ENCODE measurements around the gene MAP2. TPM values are rescaled to one million over a fixed set of nuclear protein-coding genes. Genes with fewer than 3 reads are reported as not detected.
"Not testable (repeated sequence)": the region's sequence is repeated elsewhere in the genome, so short reads cannot be mapped to it uniquely, and the experiment has no call there.

MAP2 gene
- total and polyA plus RNA-seq, 10 of the 15 experiments (the other 5 are each of a cell fraction or from before 2014, with no cell fraction given) = 0.01 TPM; not detected in 9

GRCh38 chr2:209598227-209598626 lies 174.4 kb downstream of the MAP2 start:
- H4K20me1 ChIP-seq (ENCODE audit: control insufficient read depth, insufficient read depth); CTCF ChIA-PET; BruUV-seq (replicated peaks); ATAC-seq; H3K27me3 ChIP-seq (replicated peaks in 1 of 2; ENCODE audit: control insufficient read depth in 2 of 2, insufficient read depth in 2 of 2, low read length in 1 of 2); H3K27ac ChIP-seq (ENCODE audit: control insufficient read depth, insufficient read depth); RAD21 ChIA-PET (ENCODE audit: unreplicated experiment); SMC1A ChIA-PET (ENCODE audit: uncharacterized antibody, unreplicated experiment); DNase-seq (ENCODE audit: low read depth, low spot score); in situ Hi-C loops (cut with MboI); H3K9ac ChIP-seq (ENCODE audit: control insufficient read depth, insufficient read depth, low read length); H3K79me2 ChIP-seq (ENCODE audit: control insufficient read depth, insufficient read depth, low read length); FAIRE-seq; H3K4me2 ChIP-seq (ENCODE audit: control insufficient read depth, insufficient read depth); POLR2A ChIA-PET; intact Hi-C loops (cut with micrococcal nuclease; ENCODE audit: unreplicated experiment); H3K9me3 ChIP-seq (replicated peaks; ENCODE audit: control insufficient read depth, insufficient read depth, low read length); H3K4me3 ChIP-seq; H3K4me1 ChIP-seq (ENCODE audit: control insufficient read depth, insufficient read depth, low read length); H2AFZ ChIP-seq (ENCODE audit: control insufficient read depth, low read depth, low read length); H3K36me3 ChIP-seq (ENCODE audit: control insufficient read depth in 2 of 2, insufficient read depth in 2 of 2, low read length in 1 of 2): not testable (repeated sequence)
- 79% methylated on average over 4 of the region's 6 CpGs for whole genome bisulfite sequencing (ENCODE audit: insufficient coverage, insufficient replicate concordance, low lambda C conversion rate, missing lambda C conversion rate)

GRCh38 chr2:209600341-209601171 lies 176.7 kb downstream of the MAP2 start:
- DNase-seq (ENCODE audit: low read depth, low spot score) (no peak), FAIRE-seq (no peak), ATAC-seq (no peak)
- H4K20me1 ChIP-seq (ENCODE audit: control insufficient read depth, insufficient read depth) = no peaks in the 10 kb centered on the region
- H3K4me2 ChIP-seq (ENCODE audit: control insufficient read depth, insufficient read depth) = no peak overlapping the region
- ChIA-PET SMC1A (ENCODE audit: uncharacterized antibody, unreplicated experiment) (interaction anchor here (0.8 to 1.6 kb wide), 2 partner anchors 34 to 975 kb away, joined by 3 read pairs; no protein-coding TSS in a partner anchor), CTCF (no interaction called here), POLR2A (no interaction called here), RAD21 (ENCODE audit: unreplicated experiment) (interaction anchor here (0.6 kb wide), 1 partner anchor 1135 kb away, joined by 3 read pairs; no protein-coding TSS in a partner anchor)
- no TSS peak for BruUV-seq (replicated peaks)
- WGBS (ENCODE audit: insufficient coverage, insufficient replicate concordance, low lambda C conversion rate, missing lambda C conversion rate) = 37% methylated on average over 5 of the region's 5 CpGs
- H3K79me2 ChIP-seq (ENCODE audit: control insufficient read depth, insufficient read depth, low read length) = no peaks in the 10 kb centered on the region
- intact Hi-C loops (cut with micrococcal nuclease; ENCODE audit: unreplicated experiment) = no loop called here
- no peaks in the 10 kb centered on the region for H3K36me3 ChIP-seq (ENCODE audit: control insufficient read depth in 2 of 2, insufficient read depth in 2 of 2, low read length in 1 of 2)
- H3K4me3 ChIP-seq = no peak overlapping the region
- no peak overlapping the region for H3K9ac ChIP-seq (ENCODE audit: control insufficient read depth, insufficient read depth, low read length)
- no peaks in the 10 kb centered on the region for H3K4me1 ChIP-seq (ENCODE audit: control insufficient read depth, insufficient read depth, low read length)
- no peaks in the 10 kb centered on the region for H3K9me3 ChIP-seq (replicated peaks; ENCODE audit: control insufficient read depth, insufficient read depth, low read length)
- H2AFZ ChIP-seq (ENCODE audit: control insufficient read depth, low read depth, low read length) = no peak overlapping the region
- in situ Hi-C loops (cut with MboI) = no loop called here
- H3K27ac ChIP-seq (ENCODE audit: control insufficient read depth, insufficient read depth) = no peak overlapping the region
- H3K27me3 ChIP-seq (replicated peaks in 1 of 2; ENCODE audit: control insufficient read depth in 2 of 2, insufficient read depth in 2 of 2, low read length in 1 of 2) = no peaks in the 10 kb centered on the region
- TF ChIP-seq TARDBP (IDR thresholded peaks at IDR 0.05; ENCODE audit: borderline replicate concordance) (no peak), USF2 (IDR thresholded peaks at IDR 0.05; ENCODE audit: borderline replicate concordance, low read depth, low read length) (no peak), NFYB (IDR thresholded peaks at IDR 0.05; ENCODE audit: insufficient read depth, low read depth, low read length) (no peak), IKZF2 (IDR thresholded peaks at IDR 0.05) (no peak), ZNF274 (IDR thresholded peaks at IDR 0.05; ENCODE audit: insufficient read depth, insufficient read length) (no peak), NR2C1 (IDR thresholded peaks at IDR 0.05) (no peak), NFIC (IDR thresholded peaks at IDR 0.05; ENCODE audit: low read depth, low read length) (no peak), MEF2B (IDR thresholded peaks at IDR 0.05; ENCODE audit: partially characterized antibody, poor library complexity, severe bottlenecking) (no peak), RELB (IDR thresholded peaks at IDR 0.05; ENCODE audit: low read depth) (no peak), YY1 (IDR thresholded peaks at IDR 0.05; ENCODE audit: low read depth, low read length) (no peak), NR2F1 (conservative IDR thresholded peaks at IDR 0.05) (no peak), NKRF (conservative IDR thresholded peaks at IDR 0.05) (no peak)

Measured in GM12878 (cell line).